HPDE6-E6E7 (cell line): Measurements from ENCODE around the gene HMOX2.

Experiments
- DNase-seq: peaks from one replicate; pipeline ENCODE4 v3.0.0; 2011; ENCODE audit warnings: missing footprints; ENCODE audit errors: extremely low spot score

HMOX2 gene

GRCh38 chr16:4475880-4476788 lies at the start of gene HMOX2:
HMOX2 (plus strand) TSS chr16:4476398; CDS start chr16:4505525, 29,127 bp downstream.
- peak; percentile 81 for DNase-seq

GRCh38 chr16:4426722-4427372 lies 49.4 kb upstream of the HMOX2 start:
- no peak for DNase-seq

- DNase-seq = no peak
These were observed 47.7 kb upstream of the HMOX2 start for GRCh38 chr16:4428500-4428899.

- no peak for DNase-seq
These were observed 45.2 kb upstream of the HMOX2 start for GRCh38 chr16:4431023-4431422.

GRCh38 chr16:4433228-4433627 lies 43.0 kb upstream of the HMOX2 start:
- DNase-seq = no peak

- no peak for DNase-seq
These were observed 42.0 kb upstream of the HMOX2 start for GRCh38 chr16:4433914-4434787.

GRCh38 chr16:4435337-4436067 lies 40.7 kb upstream of the HMOX2 start:
- DNase-seq = no peak

- DNase-seq = no peak
These were observed 38.8 kb upstream of the HMOX2 start for GRCh38 chr16:4437366-4437765.

- no peak for DNase-seq
These were observed 33.8 kb upstream of the HMOX2 start for GRCh38 chr16:4442371-4442770.

GRCh38 chr16:4443271-4443670 lies 32.9 kb upstream of the HMOX2 start:
- DNase-seq = no peak

GRCh38 chr16:4443986-4444385 lies 32.2 kb upstream of the HMOX2 start:
- DNase-seq = no peak

GRCh38 chr16:4450430-4450829 lies 25.8 kb upstream of the HMOX2 start:
- no peak for DNase-seq

GRCh38 chr16:4450931-4451519 lies 25.2 kb upstream of the HMOX2 start:
- DNase-seq = no peak

GRCh38 chr16:4452674-4453073 lies 23.5 kb upstream of the HMOX2 start:
- DNase-seq = no peak

GRCh38 chr16:4454623-4455022 lies 21.6 kb upstream of the HMOX2 start:
- DNase-seq = no peak

- DNase-seq = no peak
These were observed 21.1 kb upstream of the HMOX2 start for GRCh38 chr16:4455081-4455480.

- no peak for DNase-seq
These were observed 20.2 kb upstream of the HMOX2 start for GRCh38 chr16:4455951-4456350.

- DNase-seq = no peak
These were observed 15.3 kb upstream of the HMOX2 start for GRCh38 chr16:4460936-4461249.

- DNase-seq = no peak
These were observed 14.7 kb upstream of the HMOX2 start for GRCh38 chr16:4461250-4462085.

GRCh38 chr16:4463522-4464163 lies 12.6 kb upstream of the HMOX2 start:
- peak; percentile 31 for DNase-seq
